Measurements from ENCODE around the gene SYCE3. TPM values are rescaled to one million over a fixed set of nuclear protein-coding genes. Genes with fewer than 3 reads are reported as not detected.
"Not testable (repeated sequence)": the region's sequence is repeated elsewhere in the genome, so short reads cannot be mapped to it uniquely, and the experiment has no call there.

SYCE3 gene
- polyA plus RNA-seq, 1 donor = not detected

DNA sequence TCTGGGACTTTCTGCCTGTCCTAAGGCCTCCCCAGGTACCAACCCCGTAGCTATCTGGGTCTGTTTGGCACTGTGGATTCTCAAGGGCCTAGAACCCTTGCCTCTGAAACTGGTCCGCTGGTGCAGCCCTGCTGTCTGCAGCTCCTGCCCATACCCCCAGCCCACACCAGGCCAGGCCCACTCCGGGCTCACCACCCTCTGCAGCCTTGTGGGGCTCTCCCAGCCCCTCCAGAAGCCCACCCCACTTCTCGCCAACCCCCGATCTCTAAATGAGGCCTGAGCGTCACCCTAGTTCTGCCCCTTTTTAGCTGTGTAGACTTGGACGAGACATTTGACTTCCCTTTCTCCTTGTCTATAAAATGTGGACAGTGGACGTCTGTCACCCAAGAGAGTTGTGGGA, 12.3 kb downstream of the SYCE3 start:
- no peak for DNase-seq

DNA sequence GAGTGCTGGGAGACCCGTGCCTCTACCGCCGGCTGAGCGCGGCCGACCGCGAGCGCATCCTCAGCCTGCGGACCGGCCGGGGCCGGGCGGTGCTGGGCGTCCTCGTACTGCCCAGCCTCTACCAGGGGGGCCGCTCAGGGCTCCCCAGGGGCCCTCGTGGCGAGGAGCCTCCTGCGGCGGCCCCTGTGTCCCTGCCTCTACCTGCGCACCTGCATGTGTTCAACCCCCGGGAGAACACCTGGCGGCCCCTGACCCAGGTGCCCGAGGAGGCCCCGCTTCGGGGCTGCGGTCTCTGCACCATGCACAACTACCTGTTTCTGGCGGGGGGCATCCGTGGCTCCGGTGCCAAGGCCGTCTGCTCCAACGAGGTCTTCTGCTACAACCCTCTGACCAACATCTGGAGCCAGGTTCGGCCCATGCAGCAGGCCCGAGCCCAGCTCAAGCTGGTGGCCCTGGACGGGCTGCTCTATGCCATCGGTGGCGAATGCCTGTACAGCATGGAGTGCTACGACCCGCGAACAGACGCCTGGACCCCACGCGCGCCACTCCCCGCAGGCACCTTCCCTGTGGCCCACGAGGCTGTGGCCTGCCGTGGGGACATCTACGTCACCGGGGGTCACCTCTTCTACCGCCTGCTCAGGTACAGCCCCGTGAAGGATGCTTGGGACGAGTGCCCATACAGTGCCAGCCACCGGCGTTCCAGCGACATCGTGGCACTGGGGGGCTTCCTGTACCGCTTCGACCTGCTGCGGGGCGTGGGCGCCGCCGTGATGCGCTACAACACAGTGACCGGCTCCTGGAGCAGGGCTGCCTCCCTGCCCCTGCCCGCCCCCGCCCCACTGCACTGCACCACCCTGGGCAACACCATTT, 13.6 kb downstream of the SYCE3 start:
- no peak for DNase-seq

DNA sequence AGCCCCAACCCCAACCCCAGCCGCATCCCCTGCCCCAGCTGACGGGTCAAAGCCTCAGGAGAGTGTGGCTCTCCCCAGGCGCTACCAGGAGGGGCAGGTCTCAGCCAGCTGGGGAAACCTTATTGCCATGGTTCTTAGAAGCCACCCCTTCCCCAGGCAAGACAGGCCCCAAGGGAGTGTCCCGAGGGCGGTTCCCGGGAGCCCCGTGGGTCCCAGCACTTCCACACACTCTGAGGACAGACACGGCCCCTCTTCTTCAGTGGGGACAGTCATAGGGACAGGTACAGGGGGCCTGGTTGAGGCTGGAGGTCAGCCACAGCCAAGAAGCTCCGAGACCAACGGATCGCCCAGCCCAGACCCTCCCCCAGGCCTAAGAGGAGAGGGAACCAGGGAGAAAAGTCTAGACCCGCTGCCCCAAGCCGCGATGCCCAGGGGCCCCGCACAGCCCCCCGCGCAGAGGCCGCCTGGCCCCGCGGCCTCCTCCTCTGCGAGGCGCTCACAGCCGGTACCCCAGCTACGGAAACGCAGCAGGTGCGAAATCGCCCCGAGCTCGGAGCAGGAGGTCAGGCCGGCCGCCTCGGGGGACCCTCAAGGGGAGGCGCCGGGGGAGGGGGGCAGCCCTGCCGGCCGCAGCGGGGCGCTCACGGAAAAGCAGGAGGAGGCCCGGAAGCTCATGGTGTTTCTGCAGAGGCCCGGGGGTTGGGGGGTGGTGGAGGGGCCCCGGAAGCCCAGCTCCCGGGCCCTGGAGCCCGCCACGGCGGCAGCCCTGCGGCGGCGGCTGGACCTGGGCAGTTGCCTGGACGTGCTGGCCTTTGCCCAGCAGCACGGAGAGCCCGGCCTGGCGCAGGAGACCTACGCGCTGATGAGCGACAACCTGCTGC, 14.4 kb downstream of the SYCE3 start:
- no peak for DNase-seq

GRCh38 chr22:50547263-50547985, 15.3 kb downstream of the SYCE3 start:
- DNase-seq = no peak

GRCh38 chr22:50546326-50547262, 16.1 kb downstream of the SYCE3 start:
- no peak for DNase-seq

- no peak for DNase-seq
Observed at GRCh38 chr22:50545522-50546325, 17.0 kb downstream of the SYCE3 start, which contains the start of gene KLHDC7B. Gene KLHDC7B, plus strand, starts transcription at chr22:50545899. Its CDS starts 345 bp downstream, at chr22:50546244.

GRCh38 chr22:50544746-50545253, 17.9 kb downstream of the SYCE3 start:
- no peak for DNase-seq

DNA sequence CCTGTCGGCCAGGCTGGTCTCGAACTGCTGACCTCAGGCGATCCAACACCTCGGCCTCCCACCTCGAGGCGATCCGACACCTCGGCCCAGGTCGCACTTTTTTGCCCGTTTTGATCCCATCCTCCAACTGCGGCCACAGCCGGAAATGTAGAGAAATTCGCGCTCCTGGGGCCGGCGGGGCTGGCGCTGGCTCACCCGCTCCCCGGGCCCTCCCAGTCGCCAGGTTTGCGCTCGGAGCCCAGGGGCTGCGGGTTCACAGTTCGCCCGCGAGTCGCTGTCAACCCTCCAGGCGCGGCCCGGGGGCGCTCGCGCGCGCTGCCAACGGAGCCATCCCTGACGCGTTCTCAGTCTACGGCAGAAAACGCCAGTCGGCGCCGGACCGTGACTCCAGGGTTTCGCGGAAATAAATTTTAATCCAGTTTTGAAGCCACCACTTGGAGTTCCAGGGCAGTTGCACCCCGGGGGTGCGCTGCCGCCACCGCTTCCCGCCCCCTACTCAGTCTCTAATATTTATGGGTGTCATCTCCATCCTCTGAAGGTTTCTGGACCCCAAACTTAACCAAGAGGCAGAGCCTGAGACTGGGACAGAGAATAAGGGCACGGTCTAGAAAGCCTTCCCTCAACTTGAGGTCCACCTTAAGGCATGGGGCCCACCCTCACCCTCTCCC, 18.5 kb downstream of the SYCE3 start:
- peak; percentile 67 for DNase-seq

- no peak for DNase-seq
Observed at GRCh38 chr22:50542416-50542927, 20.2 kb downstream of the SYCE3 start.

- not testable (repeated sequence) for DNase-seq
Observed at GRCh38 chr22:50541667-50542026, 21.1 kb downstream of the SYCE3 start.

- no peak for DNase-seq
Observed at GRCh38 chr22:50540381-50540780, 22.3 kb downstream of the SYCE3 start.

DNA sequence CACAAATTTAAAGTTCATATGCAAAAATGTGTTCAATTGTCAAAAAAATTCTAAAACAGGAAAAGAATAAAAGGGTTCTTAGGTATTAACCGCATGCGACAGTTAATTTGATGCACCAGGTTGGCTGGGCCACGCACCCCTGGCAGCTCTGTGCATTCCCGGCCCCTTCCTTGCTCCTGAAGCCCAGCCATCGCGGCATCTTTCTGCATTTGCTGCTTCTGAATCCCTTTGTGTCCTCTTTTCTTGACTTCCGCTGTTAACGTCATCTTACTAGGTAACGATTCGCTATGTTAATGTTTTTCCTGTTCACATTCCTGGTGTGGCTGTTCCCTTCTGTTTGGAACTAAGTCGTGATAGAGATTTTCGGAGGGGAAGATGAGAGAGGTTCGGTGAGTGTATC, 25.0 kb downstream of the SYCE3 start:
- DNase-seq = no peak

DNA sequence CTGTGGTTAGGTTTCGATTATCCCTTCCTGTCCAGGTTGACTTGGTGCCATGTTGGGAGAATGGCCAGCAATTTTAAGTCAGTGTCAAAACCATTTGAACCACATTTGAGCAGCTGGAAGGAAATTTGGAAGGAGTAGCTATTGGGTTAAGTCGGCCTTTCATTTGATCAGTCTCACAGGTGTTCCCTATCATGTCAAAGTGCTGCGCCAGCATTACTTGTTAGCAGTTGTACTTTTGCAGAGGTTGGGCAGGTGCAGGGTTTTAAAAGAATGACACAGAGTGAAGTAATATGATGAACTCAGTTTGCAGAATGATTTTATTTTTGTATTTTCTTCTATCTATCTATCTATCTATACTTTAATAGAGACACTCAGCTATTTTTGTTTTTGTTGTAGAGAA, 26.5 kb downstream of the SYCE3 start:
- DNase-seq = no peak

DNA sequence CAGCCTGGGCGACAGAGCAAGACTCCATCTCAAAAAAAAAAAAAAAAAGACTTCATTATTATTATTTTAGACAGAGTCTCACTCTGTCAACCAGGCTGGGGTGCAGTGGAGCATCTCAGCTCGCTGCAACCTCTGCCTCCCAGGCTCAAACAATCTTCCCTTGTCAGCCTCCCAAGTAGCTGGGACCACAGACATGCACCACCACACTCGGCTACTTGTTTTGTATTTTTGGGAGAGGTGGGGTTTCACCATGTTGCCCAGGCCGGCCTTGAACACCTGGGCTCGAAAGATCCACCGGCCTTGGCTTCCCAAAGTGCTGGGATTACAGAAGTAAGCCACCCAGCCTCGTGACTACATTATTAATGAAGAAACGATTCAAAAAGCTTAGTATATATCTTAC, 27.6 kb downstream of the SYCE3 start:
- DNase-seq = no peak

DNA sequence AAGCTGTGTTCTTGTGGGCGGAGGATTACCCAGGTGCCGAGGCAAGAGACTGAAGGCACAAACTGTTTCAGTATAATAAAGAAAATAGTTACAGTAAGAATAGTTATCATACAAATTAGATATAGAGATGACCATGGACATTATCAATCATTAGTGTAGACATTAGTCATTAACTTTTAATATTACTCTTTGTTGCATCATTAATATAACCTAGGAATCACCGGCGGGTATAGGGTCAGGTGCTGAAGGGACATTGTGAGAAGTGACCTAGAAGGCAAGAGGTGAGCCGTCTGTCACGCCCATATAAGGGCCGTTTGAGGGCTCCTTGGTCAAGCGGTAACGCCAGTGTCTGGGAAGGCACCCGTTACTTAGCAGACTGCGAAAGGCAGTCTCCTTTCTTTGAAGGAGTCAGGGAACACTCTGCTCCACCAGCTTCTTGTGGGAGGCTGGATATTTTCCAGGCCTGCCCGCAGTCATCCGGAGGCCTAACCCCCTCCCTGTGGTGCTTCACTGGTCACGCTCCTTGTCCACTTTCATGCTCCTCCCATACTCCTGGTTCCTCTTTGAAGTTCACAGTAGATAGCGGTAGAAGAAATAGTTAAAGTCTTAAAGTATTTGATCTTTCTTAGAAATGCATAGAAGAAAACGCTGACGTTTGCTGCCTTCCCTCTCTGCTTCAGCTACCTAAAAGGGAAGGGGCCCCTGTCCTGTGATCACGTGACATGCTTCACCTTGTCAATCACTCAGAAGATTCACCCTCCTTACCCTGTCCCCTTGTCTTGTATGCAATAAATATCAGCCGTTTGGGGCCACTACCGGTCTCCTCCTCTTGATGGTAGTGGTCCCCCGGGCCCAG, 28.6 kb downstream of the SYCE3 start:
- DNase-seq = not testable (repeated sequence)

DNA sequence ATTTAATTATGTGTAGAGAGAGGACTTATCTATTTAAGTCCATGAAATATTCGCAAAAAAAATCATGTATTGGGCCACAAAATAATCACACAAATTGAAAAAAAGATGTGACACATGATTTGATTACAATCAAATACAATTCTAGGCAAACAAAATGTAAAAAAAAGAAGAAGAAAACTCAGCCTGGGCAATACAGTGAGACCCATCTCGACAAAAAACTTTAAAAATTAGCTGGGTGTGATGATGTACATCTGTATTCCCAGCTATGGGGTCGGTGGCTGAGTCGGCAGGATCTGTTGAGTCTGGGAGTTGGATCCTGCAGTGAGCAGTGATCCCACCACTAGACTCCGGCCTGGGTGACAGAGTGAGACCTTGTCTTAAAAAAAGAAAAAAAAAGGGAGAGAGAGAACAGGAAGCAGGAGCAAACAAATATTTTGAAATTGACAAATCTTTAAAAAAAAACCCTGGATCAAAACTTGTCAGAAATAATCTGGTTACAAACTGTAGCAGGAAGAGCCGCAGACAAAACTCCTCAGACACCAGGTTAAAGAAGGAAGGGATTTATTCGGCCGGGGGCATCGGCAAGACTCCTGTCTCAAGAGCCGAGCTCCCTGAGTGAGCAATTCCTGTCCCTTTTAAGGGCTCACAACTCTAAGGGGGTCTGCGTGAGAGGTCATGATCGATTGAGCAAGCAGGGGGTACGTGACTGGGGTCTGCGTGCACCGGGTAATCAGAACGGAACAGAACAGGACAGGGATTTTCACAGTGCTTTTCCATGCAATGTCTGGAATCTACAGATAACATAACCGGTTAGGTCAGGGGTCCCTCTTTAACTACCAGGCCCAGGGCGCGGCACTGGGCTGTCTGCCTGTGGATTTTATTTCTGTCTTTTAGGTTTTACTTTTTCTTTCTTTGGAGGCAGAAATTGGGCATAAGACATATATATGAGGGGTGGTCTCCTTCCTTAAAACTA, 29.6 kb downstream of the SYCE3 start:
- DNase-seq = no peak

Measured in left kidney (tissue), 2 donors.